ENCODE measurements around the gene CCDC170.

Gene CCDC170

DNA sequence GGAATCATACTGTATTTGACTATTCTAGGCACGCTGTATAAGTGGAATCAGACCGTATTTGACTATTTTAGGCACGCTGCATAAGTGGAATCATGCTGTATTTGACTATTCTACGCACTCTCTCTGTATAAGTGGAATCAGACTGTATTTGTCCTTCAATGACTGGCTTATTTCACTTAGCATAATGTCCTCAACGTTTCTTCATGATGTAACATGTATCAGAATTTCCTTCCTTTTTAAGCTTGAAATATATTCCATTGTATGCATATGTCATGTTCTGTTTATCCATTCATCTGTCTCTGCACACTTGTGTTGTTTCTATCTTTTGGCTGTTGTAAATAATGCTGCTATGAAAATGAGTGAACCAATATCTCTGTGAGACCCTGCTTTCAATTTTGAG is 5.7 kb downstream of the CCDC170 start:
- TF ChIP-seq, protein P1, sequence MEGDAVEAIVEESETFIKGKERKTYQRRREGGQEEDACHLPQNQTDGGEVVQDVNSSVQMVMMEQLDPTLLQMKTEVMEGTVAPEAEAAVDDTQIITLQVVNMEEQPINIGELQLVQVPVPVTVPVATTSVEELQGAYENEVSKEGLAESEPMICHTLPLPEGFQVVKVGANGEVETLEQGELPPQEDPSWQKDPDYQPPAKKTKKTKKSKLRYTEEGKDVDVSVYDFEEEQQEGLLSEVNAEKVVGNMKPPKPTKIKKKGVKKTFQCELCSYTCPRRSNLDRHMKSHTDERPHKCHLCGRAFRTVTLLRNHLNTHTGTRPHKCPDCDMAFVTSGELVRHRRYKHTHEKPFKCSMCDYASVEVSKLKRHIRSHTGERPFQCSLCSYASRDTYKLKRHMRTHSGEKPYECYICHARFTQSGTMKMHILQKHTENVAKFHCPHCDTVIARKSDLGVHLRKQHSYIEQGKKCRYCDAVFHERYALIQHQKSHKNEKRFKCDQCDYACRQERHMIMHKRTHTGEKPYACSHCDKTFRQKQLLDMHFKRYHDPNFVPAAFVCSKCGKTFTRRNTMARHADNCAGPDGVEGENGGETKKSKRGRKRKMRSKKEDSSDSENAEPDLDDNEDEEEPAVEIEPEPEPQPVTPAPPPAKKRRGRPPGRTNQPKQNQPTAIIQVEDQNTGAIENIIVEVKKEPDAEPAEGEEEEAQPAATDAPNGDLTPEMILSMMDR (IDR thresholded peaks at IDR 0.05; ENCODE audit: low read depth, low read length) = no peak
- no peak for DNase-seq (ENCODE audit: low read depth in 2 of 2)
- no peak overlapping the region for H3K4me3 ChIP-seq (replicated peaks in 1 of 2; ENCODE audit: low read depth in 2 of 2, low read length in 2 of 2)

DNA sequence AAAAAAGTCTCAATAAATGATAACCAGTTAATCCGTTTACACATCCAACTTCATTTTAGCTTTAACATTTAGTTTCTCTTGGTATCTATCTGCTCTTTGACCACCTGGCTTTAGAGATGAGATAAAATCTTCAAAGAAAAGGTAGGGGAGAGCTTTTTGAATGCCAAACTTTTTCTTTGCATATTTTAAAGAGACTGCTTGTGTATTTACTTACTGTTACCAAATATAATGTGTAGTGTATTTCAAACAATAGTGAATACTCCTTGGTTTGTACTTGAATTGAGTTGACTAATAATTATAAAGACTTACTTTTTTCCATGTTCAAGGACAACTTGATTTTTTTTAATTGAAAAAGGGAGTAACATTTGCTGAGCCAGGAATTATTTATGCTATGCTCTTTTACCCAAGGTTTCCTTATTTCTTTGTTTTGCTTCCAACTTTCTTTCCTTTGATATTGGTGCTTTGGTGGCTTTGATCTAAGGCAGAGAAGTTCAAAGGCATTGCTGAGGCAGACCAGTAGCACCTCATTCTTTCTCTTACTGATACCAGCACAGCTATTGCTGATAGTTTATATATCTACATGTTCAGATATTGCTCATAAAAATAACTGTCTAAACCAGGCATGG is 7.8 kb downstream of the CCDC170 start:
- DNase-seq (ENCODE audit: low read depth in 2 of 2) = no peak
- no peak overlapping the region for H3K4me3 ChIP-seq (replicated peaks in 1 of 2; ENCODE audit: low read depth in 2 of 2, low read length in 2 of 2)
- TF ChIP-seq, protein P1 (IDR thresholded peaks at IDR 0.05; ENCODE audit: low read depth, low read length) = no peak

DNA sequence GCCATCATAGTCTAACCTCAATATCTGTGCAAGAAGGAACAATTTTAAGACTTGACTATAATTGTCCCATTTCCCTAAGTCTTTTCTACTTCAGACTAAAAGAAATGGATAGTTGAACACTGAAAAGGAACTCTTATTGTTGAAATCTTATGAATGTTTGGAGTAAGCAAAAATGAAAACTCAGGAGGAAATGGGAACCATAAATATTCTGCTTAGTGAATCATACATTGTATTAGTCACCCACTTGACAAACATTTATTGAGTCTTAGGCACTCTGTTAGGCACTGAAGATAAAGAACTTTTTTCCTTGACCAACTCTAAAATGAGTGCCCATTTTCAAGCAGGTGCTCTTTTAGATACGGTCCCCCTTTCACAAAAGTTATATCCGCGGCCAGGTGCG is 8.7 kb downstream of the CCDC170 start:
- peak; percentile 4 to 55 for DNase-seq (ENCODE audit: low read depth in 2 of 2)
- TF ChIP-seq, protein P1 (IDR thresholded peaks at IDR 0.05; ENCODE audit: low read depth, low read length) = no peak
- no peak overlapping the region for H3K4me3 ChIP-seq (replicated peaks in 1 of 2; ENCODE audit: low read depth in 2 of 2, low read length in 2 of 2)

DNA sequence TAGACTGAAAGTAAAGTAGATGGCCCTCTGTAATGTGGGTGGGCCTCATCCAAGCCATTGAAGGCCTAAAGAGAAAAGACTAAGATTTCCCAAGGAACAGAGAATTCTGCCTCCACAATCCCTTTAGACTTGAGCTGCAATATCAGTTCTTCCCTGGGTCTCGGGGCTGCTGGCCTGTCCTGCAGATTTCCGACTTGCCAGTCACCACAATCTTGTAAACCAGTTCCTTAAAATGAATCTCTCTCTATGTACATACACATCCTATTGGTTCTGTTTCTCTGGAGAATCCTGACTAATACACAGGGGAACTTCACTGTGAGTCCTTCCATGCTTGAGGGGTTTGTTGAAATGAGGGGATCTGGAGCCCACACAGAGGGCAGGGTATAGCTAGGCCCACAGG is 12.9 kb downstream of the CCDC170 start:
- no peak for DNase-seq (ENCODE audit: low read depth in 2 of 2)
- no peak overlapping the region for H3K4me3 ChIP-seq (replicated peaks in 1 of 2; ENCODE audit: low read depth in 2 of 2, low read length in 2 of 2)
- TF ChIP-seq, protein P1 (IDR thresholded peaks at IDR 0.05; ENCODE audit: low read depth, low read length) = no peak

DNA sequence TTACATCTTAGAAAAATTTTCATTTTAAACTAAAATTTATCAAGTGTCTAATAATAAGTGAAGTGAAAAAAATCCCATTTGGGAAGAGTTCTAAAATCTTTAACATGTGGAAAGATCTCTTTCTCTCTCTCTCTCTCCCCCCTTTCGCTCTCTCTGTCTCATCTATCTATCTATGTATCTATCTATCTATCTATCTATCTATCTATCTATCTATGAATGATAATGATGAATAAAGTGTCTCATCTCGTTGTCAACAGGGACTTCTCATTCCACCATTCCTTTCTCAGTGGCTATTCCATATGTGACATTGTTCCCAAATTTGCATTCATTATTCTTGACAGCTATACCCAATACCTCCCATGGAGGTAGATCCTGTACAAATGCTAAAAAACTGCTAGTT is 15.2 kb downstream of the CCDC170 start:
- TF ChIP-seq, protein P1 (IDR thresholded peaks at IDR 0.05; ENCODE audit: low read depth, low read length) = no peak
- no peak for DNase-seq (ENCODE audit: low read depth in 2 of 2)
- H3K4me3 ChIP-seq (replicated peaks in 1 of 2; ENCODE audit: low read depth in 2 of 2, low read length in 2 of 2) = no peak overlapping the region

DNA sequence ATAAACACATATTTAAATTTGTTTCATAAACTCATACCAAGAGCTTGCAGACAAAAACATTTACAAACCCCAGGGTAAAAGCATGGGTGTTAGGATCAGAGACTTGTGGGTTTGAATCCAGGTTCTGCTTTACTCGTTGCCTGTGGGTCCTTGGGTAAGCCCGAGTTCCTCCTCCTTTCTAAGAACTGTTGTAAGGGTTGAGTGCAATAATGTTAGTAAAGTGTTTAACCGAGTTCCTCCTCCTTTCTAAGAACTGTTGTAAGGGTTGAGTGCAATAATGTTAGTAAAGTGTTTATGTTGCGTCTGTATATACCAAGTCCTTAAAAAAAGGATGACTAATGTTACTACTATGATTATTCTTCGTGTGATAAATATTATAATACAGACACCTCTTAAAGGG is 18.7 kb downstream of the CCDC170 start:
- TF ChIP-seq, protein P1 (IDR thresholded peaks at IDR 0.05; ENCODE audit: low read depth, low read length) = no peak
- no peak overlapping the region for H3K4me3 ChIP-seq (replicated peaks in 1 of 2; ENCODE audit: low read depth in 2 of 2, low read length in 2 of 2)
- DNase-seq (ENCODE audit: low read depth in 2 of 2) = no peak

All from cardiac fibroblast (primary cell).